Amygdala (tissue), 56 donors: Measurements from ENCODE around the gene WDR43.
"Not testable (repeated sequence)": the region's sequence is repeated elsewhere in the genome, so short reads cannot be mapped to it uniquely, and the experiment has no call there.

Experiments used
- DNase-seq, 56 donors: peaks; one replicate each; lab custom pipeline; 2025; lab: John Stamatoyannopoulos, UW

The WDR43 gene

GRCh38 chr2:28958689-28959088, 64.2 kb downstream of the WDR43 start:
- peak in 50 of 56 donors; percentile 8 to 81 (median 44) for DNase-seq

- no peak for DNase-seq
These were observed 65.9 kb downstream of the WDR43 start for GRCh38 chr2:28960401-28960800.

- DNase-seq = no peak
These were observed 68.0 kb downstream of the WDR43 start for GRCh38 chr2:28962505-28962904.

- peak in 9 of 56 donors; percentile 10 to 29 (median 22) for DNase-seq
These were observed 76.1 kb downstream of the WDR43 start for GRCh38 chr2:28970464-28971160.

- no peak for DNase-seq
These were observed 78.4 kb downstream of the WDR43 start for GRCh38 chr2:28972778-28973335.

- DNase-seq = no peak
These were observed 79.8 kb downstream of the WDR43 start for GRCh38 chr2:28974252-28974651.

- DNase-seq = no peak
These were observed 81.2 kb downstream of the WDR43 start for GRCh38 chr2:28975671-28976070.

- no peak for DNase-seq
These were observed 82.1 kb downstream of the WDR43 start for GRCh38 chr2:28976584-28976983.

- DNase-seq = no peak
These were observed 82.9 kb downstream of the WDR43 start for GRCh38 chr2:28977176-28977875.

GRCh38 chr2:28978001-28978400, 83.5 kb downstream of the WDR43 start:
- DNase-seq = not testable (repeated sequence)

- no peak for DNase-seq
These were observed 84.1 kb downstream of the WDR43 start for GRCh38 chr2:28978606-28979005.

- no peak for DNase-seq
These were observed 84.6 kb downstream of the WDR43 start for GRCh38 chr2:28979041-28979440.

GRCh38 chr2:28979576-28980366, 85.3 kb downstream of the WDR43 start:
- peak in 1 of 56 donors; percentile 42 for DNase-seq

- peak in 4 of 56 donors; percentile 24 to 64 (median 33) for DNase-seq
These were observed 86.0 kb downstream of the WDR43 start for GRCh38 chr2:28980368-28981015.

GRCh38 chr2:28981016-28981441, 86.6 kb downstream of the WDR43 start, which contains the start of gene TOGARAM2:
TOGARAM2 (plus strand) TSS chr2:28981298; CDS start chr2:28994835, 13,537 bp downstream.
- peak in 29 of 56 donors; percentile 9 to 65 (median 35) for DNase-seq

- no peak for DNase-seq
These were observed 87.3 kb downstream of the WDR43 start for GRCh38 chr2:28981620-28982376.

- DNase-seq = no peak
These were observed 88.0 kb downstream of the WDR43 start for GRCh38 chr2:28982381-28982950.

- no peak for DNase-seq
These were observed 92.0 kb downstream of the WDR43 start for GRCh38 chr2:28986429-28986828.

- DNase-seq = no peak
These were observed 95.5 kb downstream of the WDR43 start for GRCh38 chr2:28989973-28990372.
